HG03196 (cell line): ENCODE results near the gene NCOA7.
"Not testable (repeated sequence)": the region's sequence is repeated elsewhere in the genome, so short reads cannot be mapped to it uniquely, and the experiment has no call there.

Experiments
- ATAC-seq: cut with Tn5 transposase; IDR thresholded peaks from one replicate; pipeline ENCODE4 v1.9.1; 2021; ENCODE audit not compliant: unreplicated experiment

The NCOA7 gene

DNA sequence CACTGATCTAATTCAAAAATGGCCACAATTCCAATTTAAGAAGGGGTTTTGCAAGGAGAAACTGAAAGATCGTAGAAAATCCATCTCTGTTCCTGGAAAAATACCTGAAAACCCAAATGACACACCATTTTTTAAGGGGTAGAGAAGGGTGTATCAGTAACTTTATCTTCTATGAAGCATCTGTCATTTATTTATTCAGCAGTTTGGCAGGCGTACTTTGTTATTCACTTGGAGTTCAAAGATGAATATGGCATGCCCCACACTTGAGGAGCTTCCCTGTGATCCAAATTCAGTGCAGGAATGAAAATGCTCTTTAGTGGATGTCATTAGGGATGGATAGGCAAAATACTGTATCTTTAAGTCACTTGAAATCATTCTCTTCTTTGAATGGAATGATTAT lies 173.1 kb downstream of the NCOA7 start:
- ATAC-seq, result no peak

DNA sequence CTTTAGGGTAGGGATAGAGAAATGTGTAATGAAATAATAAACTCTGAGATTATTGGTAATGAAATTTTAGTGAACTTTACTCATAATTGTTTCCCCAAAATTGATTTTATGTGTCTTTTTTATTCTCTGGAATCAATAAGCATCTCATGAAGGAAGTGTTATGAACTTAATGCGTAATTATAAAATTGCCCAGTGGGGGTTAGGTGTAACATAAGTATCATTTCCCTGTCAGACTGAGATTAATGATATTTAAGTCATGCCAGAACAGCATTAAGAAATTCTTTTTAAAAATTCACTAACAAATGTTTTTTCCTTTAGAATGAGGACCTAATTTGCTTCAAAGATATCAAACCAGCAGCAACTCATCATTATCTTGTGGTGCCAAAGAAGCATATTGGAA lies 175.8 kb downstream of the NCOA7 start:
- no peak for ATAC-seq

DNA sequence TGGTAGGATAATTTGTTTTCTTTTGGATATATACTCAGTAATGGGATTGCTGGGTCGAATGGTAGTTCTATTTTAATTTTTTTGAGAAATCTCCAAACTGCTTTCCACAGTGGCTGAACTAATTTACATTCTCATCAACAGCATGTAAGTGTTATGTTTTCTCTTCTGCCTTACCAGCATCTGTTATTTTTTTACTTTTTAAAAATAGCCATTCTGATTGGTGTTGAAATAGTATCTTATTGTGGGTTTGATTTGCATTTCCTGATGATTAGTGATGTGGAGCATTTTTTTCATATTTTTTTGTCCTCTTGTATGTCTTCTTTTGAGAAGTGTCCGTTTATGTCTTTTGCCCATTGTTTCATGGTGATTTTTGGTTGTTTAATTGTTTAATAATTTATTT lies 177.7 kb downstream of the NCOA7 start:
- no peak for ATAC-seq

DNA sequence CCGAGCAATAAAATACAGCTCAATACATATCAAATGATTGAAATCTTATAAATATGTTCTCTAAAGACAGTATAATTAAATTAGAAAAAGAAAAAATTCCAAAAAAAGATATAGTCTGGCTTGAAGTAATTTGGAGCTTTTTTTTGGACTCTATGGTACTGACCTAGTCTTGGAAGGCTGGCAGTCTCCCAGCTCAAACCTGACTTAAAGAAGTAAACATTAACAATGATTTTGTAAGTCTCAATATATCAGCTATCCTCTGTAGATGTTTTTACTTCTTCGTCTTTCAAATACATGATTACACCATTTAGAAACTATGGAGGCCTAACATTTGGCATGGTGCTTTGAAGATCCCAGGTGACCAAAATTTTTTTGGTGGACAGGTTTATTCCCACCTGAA lies 180.0 kb downstream of the NCOA7 start:
- no peak for ATAC-seq

DNA sequence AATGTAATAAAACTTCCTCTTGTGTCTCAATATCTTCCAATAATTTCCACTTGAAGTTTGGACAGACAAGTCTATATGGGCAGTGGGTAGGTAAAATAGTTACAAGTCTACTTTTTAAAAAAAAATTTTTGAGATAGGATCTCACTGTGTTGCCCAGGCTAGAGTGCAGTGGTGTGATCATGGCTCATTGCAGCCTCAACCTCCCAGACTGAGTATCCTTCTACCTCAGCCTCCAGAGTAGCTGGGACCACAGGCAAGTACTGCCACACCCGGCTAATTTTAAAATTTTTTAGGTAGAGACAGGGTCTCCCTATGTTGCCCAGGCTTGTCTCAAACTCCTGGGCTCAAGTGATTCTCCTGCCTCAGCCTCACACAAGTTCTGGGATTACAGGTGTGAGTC lies 181.7 kb downstream of the NCOA7 start:
- not testable (repeated sequence) for ATAC-seq

DNA sequence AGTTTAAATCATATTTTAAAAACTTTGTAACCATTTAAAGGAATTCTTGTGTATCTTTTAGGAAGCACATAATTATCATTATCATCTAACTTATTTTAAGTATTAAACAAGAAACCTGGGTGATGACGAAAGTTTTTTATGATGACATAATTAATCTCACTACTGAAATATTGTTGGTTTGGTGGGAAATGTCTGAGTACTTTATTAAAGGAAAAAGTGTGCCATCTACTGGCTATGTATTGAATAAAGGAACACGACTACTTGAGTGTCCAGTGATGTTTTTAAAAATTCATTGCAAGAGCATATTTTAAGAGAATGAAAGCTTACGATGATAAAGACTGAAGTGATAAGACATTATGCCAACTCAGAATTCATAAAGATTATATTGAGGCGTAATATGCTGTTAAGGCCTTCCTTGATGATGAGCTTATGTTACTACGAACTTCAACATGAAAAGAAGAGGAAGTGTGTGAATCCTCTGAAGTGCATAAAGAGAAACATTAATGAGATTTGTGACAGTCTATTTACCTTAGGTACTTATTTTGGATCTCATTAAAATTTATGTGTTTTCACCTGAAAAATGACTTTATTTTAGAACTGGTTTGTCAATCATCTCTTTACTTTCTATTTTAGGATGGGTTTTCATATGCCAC lies 183.6 kb downstream of the NCOA7 start:
- peak; percentile 73 for ATAC-seq

DNA sequence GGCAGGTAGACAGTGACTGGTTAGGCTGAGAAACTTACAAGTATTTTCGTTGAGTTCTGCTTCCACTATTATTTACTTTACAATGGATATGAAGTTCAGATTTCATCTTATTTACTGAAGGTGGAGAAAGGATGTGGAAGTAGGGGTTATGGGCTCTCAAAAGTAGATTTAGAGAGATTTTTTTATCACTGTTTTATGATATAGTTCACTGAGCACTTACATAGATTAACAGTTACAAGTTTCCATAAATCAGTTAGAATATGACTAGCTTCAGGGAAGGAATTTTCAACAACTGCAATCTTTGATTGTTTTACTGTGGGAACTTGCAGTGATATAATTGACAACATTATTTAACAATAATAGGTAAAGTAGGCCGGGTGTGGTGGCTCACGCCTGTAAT lies 188.3 kb downstream of the NCOA7 start:
- ATAC-seq, result no peak
